RPMI8226 (cell line): ENCODE results near the gene RELT.

Experiments used
- DNase-seq: peaks from one replicate; pipeline ENCODE4 v3.0.0-alpha.2; 2015

RELT gene

GRCh38 chr11:73376803-73377629 lies 817 bp downstream of the RELT start:
- peak; percentile 80 for DNase-seq

- DNase-seq, result no peak
Measured at GRCh38 chr11:73379189-73379880, 3.1 kb downstream of the RELT start.

GRCh38 chr11:73380331-73380730 lies 4.1 kb downstream of the RELT start:
- DNase-seq, result no peak

GRCh38 chr11:73380897-73381410 lies 4.8 kb downstream of the RELT start:
- DNase-seq, result no peak

DNA sequence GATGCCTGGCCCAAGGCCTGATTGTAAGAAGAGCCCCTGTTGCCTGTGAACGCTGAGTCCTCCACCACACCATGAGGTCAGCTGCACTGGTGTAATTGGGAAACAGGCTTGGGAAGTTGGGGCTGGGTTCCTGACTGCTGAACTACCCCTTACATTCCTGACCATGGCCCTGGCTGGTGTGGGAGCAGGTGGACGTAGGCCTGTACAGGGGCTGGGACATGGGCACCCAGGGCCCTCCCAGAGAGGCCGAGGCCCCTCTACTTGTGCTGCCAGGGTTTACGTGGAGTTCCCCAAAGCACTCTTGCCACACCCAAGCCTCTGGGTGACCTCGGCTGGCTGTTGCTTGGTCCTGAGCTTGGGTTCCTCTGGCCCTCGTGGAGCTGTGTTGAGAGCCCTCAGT lies 5.4 kb downstream of the RELT start:
- DNase-seq, result no peak

DNA sequence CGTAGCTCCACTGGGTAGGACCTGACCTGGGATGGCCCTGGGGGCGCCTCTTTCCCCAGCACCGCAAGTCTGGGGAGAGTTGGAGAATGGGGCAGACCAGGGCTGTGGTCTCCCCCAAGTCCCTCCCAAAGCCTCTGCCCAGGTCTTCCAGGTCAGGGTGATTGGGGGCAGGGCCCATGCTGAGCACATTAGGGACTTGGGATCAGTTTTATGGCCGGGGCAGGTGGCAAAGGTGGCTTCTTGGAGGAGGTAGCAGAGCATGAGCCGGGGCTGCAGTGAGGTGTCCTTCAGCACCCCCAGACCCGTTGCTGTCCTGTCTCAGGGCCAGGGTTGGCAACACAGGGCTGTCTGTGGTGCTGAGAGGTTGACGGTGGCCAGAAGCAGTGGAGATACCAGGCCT lies 6.0 kb downstream of the RELT start:
- DNase-seq, result no peak

DNA sequence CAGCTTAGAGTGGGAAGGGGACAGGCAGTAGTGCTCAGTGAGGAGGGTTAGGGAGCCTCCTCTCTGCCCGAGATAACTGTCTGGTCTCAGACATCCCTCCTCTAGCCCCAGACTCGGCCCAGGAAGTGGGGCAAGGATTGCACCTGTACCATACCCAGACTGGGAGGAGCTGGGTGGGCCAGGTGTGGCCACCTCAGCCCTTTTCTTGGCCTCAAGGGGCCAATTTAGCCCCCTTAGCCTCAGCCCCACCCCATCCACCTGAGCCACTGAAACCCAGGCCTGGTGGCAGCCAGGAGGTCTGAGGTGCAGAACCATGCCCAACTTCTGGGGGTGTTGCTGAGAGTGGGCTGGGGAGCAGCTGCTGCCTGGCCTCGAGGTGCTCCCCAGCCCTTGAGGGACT lies 6.5 kb downstream of the RELT start:
- no peak for DNase-seq

GRCh38 chr11:73383249-73384124 lies 7.3 kb downstream of the RELT start:
- no peak for DNase-seq

- DNase-seq, result no peak
Measured at GRCh38 chr11:73384125-73384441, 7.9 kb downstream of the RELT start.

GRCh38 chr11:73384531-73384871 lies 8.3 kb downstream of the RELT start:
- no peak for DNase-seq

- peak; percentile 91 for DNase-seq
Measured at GRCh38 chr11:73384872-73385689, 8.9 kb downstream of the RELT start.

DNA sequence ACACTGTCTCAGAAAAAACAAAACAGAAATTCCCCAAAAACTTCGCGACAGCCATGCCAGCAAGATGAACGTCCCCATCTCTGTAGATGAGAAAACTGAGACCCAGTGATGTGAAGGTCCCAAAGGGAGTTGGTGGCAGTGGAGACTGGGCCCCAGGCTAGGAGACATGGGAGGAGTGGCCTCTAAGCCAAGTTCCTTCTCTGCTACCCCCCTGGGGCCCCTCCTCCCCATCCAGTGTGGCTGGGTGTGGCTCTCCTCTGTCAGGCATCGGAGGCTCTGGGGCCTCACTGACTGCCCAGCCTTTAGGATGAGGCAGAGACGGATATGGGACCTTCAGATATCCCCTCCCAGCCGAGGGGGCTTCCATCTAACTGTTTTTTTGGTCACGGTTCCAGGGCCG lies 9.8 kb downstream of the RELT start:
- DNase-seq, result no peak

- no peak for DNase-seq
Measured at GRCh38 chr11:73386546-73386945, 10.3 kb downstream of the RELT start.

- DNase-seq, result no peak
Measured at GRCh38 chr11:73387594-73388264, 11.5 kb downstream of the RELT start.

GRCh38 chr11:73388265-73389133 lies 12.3 kb downstream of the RELT start:
- DNase-seq, result no peak

DNA sequence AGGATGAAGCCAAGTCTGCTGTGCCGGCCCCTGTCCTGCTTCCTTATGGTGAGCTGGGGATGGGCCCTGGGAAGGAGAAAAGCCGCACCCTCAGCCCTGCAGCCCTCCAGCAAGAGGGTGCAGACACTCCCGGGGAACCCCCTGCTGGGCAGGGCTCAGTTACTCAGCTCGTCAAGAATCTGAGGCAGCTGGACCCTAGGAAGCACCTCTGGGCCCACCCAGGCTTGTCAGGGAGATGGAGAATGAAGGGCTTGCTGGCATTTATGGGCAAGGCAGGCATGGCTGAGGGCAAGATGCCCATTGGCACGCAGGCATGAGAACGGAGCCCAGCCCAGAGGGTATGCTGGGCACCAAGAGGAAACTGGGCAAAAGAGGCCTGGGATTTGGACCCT lies 12.9 kb downstream of the RELT start:
- DNase-seq, result no peak

- DNase-seq, result no peak
Measured at GRCh38 chr11:73389916-73390315, 13.7 kb downstream of the RELT start.

DNA sequence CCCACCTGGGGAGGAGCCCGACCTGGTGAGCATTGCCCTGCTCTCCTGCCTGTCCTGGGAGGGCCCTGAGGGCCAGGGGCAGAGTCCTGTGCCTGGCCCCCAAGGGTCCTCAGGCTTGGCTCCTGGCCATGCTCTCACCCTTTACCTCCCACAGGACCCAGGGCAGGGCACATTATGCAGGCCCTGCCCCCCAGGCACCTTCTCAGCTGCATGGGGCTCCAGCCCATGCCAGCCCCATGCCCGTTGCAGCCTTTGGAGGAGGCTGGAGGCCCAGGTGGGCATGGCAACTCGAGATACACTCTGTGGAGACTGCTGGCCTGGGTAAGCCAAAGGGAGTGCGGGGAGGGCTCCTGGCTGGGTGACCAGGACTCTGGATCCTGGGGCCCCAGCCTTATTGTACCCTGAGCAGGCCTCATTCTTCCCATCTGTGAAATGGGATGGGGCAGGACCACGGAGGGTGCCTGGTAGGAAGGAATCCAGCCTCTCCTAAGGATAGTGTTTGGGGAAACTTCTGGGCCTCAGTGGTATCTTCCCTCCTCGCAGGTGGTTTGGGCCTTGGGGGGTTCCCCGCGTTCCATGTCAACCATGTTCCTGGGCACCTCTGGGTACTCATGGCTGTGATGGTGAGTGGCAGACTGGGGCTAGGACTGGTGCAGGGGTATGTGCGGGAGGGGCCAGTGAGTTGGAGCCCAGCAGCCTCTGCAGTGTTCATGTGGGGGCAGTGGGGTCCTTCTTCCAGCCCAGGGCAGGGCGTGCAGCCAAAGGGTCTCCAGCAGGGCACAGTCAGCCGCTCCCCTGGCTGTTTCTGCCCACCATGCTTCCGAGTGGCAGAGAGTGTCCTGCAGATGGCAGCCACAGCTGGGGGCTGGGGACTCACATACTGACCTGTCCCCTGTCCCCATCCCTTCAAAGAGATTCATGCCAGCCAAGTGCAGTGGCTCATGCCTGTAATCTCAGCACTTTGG lies 14.7 kb downstream of the RELT start:
- no peak for DNase-seq

- DNase-seq, result no peak
Measured at GRCh38 chr11:73391665-73392064, 15.5 kb downstream of the RELT start.
